ENCODE results near the gene ZNF878. TPM values are rescaled to one million over a fixed set of nuclear protein-coding genes. Genes with fewer than 3 reads are reported as not detected.
A peak's percentile ranks its signal among the peaks of the same experiment; 100 is the strongest.

Gene ZNF878
- total RNA-seq, 1 donor from 2014 or later: not detected

DNA sequence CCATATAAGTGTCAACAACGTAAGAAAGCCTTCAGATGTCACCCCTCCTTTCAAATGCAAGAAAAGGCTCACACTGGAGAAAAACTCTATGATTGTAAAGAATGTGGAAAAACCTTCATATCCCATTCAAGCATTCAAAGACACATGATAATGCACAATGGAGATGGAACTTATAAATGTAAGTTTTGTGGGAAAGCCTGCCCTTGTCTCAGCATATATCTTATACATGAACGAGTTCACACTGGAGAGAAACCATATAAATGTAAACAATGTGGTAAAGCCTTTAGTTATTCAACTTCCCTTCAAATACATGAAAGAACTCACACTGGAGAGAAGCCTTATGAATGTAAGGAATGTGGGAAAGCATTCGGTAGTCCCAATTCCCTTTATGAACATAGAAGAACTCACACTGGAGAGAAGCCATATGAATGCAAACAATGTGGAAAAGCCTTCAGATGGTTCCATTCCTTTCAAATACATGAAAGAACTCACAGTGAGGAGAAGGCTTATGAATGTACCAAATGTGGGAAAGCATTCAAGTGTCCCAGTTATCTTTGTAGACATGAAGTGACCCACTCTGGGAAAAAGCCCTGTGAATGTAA lies 22.9 kb upstream of the ZNF878 start:
- Histone ChIP-seq H3K4me1 (no peaks in the 10 kb centered on the region), H3K4me3 (no peak overlapping the region), H3K27ac (no peak overlapping the region), H3K36me3 (peaks cover 36% of the 10 kb centered on the region), H3K27me3 (no peaks in the 10 kb centered on the region), H3K9me3 (peaks cover 96% of the 10 kb centered on the region)
- DNase-seq (no peak), ATAC-seq (no peak)
- no peak for TF ChIP-seq CTCF (IDR thresholded peaks at IDR 0.05)
- intact Hi-C loops (cut with DNase I): no loop called here

DNA sequence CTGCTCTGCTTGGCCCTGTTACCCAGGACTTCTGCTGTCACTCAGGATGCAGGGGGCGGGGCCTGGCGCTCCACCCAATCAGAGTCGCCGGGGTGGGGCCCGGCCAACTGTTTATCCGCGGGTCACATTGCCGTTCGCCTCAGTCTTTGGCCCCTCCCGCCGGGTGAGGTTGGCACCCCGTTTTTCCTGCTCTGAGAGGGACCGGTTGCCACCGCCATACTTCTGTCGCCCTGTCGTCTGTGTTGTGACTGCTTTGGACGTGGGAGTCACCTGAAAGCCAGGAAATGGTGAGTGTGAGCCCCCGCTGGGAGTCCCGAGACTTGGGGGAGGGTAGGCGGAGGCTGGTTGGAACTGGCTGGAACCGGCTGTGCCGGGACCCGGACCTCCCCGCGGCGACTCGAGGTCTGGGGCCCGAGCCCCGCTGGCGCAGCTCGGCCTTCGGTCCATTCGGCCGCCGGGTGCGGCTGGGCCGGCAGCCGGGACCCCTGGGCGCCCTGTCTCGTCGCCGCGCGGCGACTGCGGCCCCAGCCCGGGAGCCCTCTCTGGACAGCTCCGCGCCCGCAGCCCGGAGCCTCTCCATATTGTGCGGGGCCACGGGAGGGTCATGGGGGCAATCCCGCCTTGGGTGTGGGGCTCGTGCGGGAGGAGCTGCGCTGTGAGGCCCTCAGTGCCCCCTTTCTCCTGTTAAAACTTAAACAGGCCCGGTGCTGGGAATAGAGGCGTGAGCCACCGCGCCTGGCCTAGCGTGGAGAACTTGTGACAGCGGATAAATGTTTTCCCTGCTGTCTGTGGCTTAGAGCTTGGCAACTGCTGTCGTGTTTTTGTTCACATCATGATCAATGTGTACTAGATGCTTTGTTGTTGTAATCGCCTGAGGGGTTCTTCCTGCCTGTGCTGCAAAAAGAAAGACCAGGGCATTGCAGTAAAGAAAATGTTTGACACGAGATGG lies 12.1 kb upstream of the ZNF878 start, which contains the start of gene ZNF844:
Gene ZNF844, plus strand, starts transcription at position 142 of the 949 bp plus-strand sequence. Its CDS starts 143 bp downstream, at position 285.
- H3K4me1 ChIP-seq: no peaks in the 10 kb centered on the region
- intact Hi-C loops (cut with DNase I): no loop called here
- H3K27ac ChIP-seq: peak within 1 kb of the TSS; percentile 94

GRCh38 chr19:12055784-12056183 lies 3.0 kb upstream of the ZNF878 start:
- no peak for DNase-seq
- intact Hi-C loops (cut with DNase I): loop anchor here (10.0 kb wide), 1 partner anchor 89 kb away; the partner anchor contains the start of gene ZNF20
- peaks cover 15% of the 10 kb centered on the region for H3K4me1 ChIP-seq
- H3K27ac ChIP-seq: no peak overlapping the region
- no peaks in the 10 kb centered on the region for H3K36me3 ChIP-seq
- no peak for TF ChIP-seq CTCF (IDR thresholded peaks at IDR 0.05)
- H3K9me3 ChIP-seq: no peaks in the 10 kb centered on the region
- no peak overlapping the region for H3K4me3 ChIP-seq
- no peaks in the 10 kb centered on the region for H3K27me3 ChIP-seq
- no peak for ATAC-seq

More for the DNA sequence above, 12.1 kb upstream of the ZNF878 start, which contains the start of gene ZNF844:
- Histone ChIP-seq H3K27me3 (no peaks in the 10 kb centered on the region), H3K36me3 (no peaks in the 10 kb centered on the region), H3K4me3 (peak within 1 kb of the TSS; percentile 82), H3K9me3 (peaks cover 7% of the 10 kb centered on the region)
- ATAC-seq (peak; percentile 99), DNase-seq (peak; percentile 99)
- no peak for TF ChIP-seq CTCF (IDR thresholded peaks at IDR 0.05)

GRCh38 chr19:12052091-12052496 lies 667 bp downstream of the ZNF878 start:
- no peak for ATAC-seq
- TF ChIP-seq CTCF (IDR thresholded peaks at IDR 0.05): no peak
- Histone ChIP-seq H3K4me1 (peaks cover 9% of the 10 kb centered on the region), H3K9me3 (no peaks in the 10 kb centered on the region), H3K27ac (peak overlapping the region; percentile 63), H3K27me3 (no peaks in the 10 kb centered on the region), H3K4me3 (peak overlapping the region; percentile 63), H3K36me3 (no peaks in the 10 kb centered on the region)
- DNase-seq: no peak
- intact Hi-C loops (cut with DNase I): loop anchor here (10.0 kb wide), 1 partner anchor 93 kb away; the partner anchor contains the start of gene ZNF20

DNA sequence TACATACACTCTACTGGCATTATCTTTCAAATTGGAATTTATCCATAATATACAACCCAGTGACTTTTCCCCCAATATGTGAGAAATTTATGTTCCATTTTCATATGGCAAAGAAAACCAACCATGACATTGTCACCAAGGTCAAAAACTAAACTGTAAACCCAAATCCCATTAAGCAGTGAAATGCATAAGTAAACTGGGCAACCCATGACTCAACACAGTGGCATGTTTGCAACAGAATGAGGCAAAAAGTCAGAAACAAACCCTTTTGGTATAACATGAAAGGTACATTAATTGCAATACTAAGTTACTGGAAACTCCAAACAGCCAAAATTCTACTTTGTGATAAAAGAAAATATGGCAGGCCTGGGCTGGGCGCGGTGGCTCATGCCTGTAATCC lies 4.9 kb downstream of the ZNF878 start:
- Histone ChIP-seq H3K27me3 (no peaks in the 10 kb centered on the region), H3K4me1 (peaks cover 9% of the 10 kb centered on the region), H3K36me3 (no peaks in the 10 kb centered on the region), H3K4me3 (no peak overlapping the region), H3K27ac (no peak overlapping the region), H3K9me3 (peaks cover 12% of the 10 kb centered on the region)
- ATAC-seq: no peak
- intact Hi-C loops (cut with DNase I): no loop called here
- TF ChIP-seq CTCF (IDR thresholded peaks at IDR 0.05): no peak
- no peak for DNase-seq

Data from upper lobe of right lung (tissue), 1 donor.